HG03575 (cell line): ENCODE data around the gene MAX.

Experiments
- ATAC-seq: cut with Tn5 transposase; IDR thresholded peaks from one replicate; pipeline ENCODE4 v1.9.1; 2021; ENCODE audit not compliant: unreplicated experiment, insufficient number of reproducible peaks, low FRiP score; ENCODE audit errors: extremely low read depth

MAX gene

GRCh38 chr14:65077318-65077717, 25.0 kb downstream of the MAX start:
- ATAC-seq, result no peak

GRCh38 chr14:65075628-65076325, 26.5 kb downstream of the MAX start:
- no peak for ATAC-seq

- ATAC-seq, result no peak
Observed at GRCh38 chr14:65074449-65075150, 27.7 kb downstream of the MAX start.

- no peak for ATAC-seq
Observed at GRCh38 chr14:65073605-65074201, 28.6 kb downstream of the MAX start.

GRCh38 chr14:65072937-65073336, 29.4 kb downstream of the MAX start:
- ATAC-seq, result no peak

- no peak for ATAC-seq
Observed at GRCh38 chr14:65072256-65072655, 30.1 kb downstream of the MAX start.

- no peak for ATAC-seq
Observed at GRCh38 chr14:65071544-65071943, 30.8 kb downstream of the MAX start.

- no peak for ATAC-seq
Observed at GRCh38 chr14:65070471-65070976, 31.8 kb downstream of the MAX start.

GRCh38 chr14:65069874-65070413, 32.4 kb downstream of the MAX start:
- no peak for ATAC-seq

- ATAC-seq, result no peak
Observed at GRCh38 chr14:65065719-65066118, 36.6 kb downstream of the MAX start.

GRCh38 chr14:65062096-65063075, 39.9 kb downstream of the MAX start:
- no peak for ATAC-seq

GRCh38 chr14:65057695-65058094, 44.6 kb downstream of the MAX start:
- ATAC-seq, result no peak

- no peak for ATAC-seq
Observed at GRCh38 chr14:65054471-65055085, 47.7 kb downstream of the MAX start.

GRCh38 chr14:65053466-65053865, 48.9 kb downstream of the MAX start:
- ATAC-seq, result no peak

GRCh38 chr14:65052832-65053231, 49.5 kb downstream of the MAX start:
- ATAC-seq, result no peak

- no peak for ATAC-seq
Observed at GRCh38 chr14:65045709-65046108, 56.6 kb downstream of the MAX start.

GRCh38 chr14:65045006-65045405, 57.3 kb downstream of the MAX start:
- ATAC-seq, result no peak

GRCh38 chr14:65044596-65044959, 57.7 kb downstream of the MAX start:
- no peak for ATAC-seq
